ENCODE data around the gene DZIP3.

The DZIP3 gene

DNA sequence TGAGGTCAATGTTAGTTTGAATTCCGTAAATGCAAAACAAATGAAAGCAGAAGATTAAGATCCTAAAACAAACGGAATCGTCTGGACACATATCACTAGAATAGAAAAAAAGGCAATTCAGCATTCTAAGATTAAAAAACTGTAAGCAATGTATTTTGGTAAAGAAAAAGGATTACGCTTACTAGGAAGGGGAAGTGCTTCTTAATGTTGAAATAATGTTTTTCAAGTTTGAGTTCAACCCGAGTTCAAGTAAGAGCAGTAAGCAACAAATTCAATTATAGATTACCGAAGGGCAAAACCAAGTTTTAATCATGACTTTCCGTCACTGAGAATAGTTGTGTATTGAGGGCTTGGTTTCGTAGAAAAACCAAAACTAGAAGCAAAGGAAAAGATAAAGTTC lies 921 bp upstream of the DZIP3 start:
- peak overlapping the region; percentile 48 for H2AFZ ChIP-seq (ENCODE audit: low read depth, low read length)
- H3K9ac ChIP-seq (ENCODE audit: low read length): peak overlapping the region; percentile 73
- no peaks in the 10 kb centered on the region for H3K27me3 ChIP-seq (ENCODE audit: low read depth, low read length)
- peak overlapping the region; percentile 73 for H3K4me2 ChIP-seq (ENCODE audit: low read length)
- peaks cover 29% of the 10 kb centered on the region for H4K20me1 ChIP-seq (ENCODE audit: insufficient read depth, low read length)
- H3K27ac ChIP-seq (ENCODE audit: low read length): peak overlapping the region; percentile 72
- TF ChIP-seq, protein P1, sequence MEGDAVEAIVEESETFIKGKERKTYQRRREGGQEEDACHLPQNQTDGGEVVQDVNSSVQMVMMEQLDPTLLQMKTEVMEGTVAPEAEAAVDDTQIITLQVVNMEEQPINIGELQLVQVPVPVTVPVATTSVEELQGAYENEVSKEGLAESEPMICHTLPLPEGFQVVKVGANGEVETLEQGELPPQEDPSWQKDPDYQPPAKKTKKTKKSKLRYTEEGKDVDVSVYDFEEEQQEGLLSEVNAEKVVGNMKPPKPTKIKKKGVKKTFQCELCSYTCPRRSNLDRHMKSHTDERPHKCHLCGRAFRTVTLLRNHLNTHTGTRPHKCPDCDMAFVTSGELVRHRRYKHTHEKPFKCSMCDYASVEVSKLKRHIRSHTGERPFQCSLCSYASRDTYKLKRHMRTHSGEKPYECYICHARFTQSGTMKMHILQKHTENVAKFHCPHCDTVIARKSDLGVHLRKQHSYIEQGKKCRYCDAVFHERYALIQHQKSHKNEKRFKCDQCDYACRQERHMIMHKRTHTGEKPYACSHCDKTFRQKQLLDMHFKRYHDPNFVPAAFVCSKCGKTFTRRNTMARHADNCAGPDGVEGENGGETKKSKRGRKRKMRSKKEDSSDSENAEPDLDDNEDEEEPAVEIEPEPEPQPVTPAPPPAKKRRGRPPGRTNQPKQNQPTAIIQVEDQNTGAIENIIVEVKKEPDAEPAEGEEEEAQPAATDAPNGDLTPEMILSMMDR (IDR thresholded peaks at IDR 0.05; ENCODE audit: low read depth, low read length): no peak
- no peak for TF ChIP-seq EZH2phosphoT487 (IDR thresholded peaks at IDR 0.05; ENCODE audit: low read depth)
- peak overlapping the region; percentile 88 for H3K4me3 ChIP-seq (ENCODE audit: low read length)
- H3K9me3 ChIP-seq (ENCODE audit: insufficient read depth, low read length): no peaks in the 10 kb centered on the region
- H3K36me3 ChIP-seq (replicated peaks; ENCODE audit: low read depth, low read length): peaks cover 24% of the 10 kb centered on the region
- peaks cover 54% of the 10 kb centered on the region for H3K79me2 ChIP-seq (ENCODE audit: low read length)
- H3K4me1 ChIP-seq (ENCODE audit: low read length): peaks cover 15% of the 10 kb centered on the region

DNA sequence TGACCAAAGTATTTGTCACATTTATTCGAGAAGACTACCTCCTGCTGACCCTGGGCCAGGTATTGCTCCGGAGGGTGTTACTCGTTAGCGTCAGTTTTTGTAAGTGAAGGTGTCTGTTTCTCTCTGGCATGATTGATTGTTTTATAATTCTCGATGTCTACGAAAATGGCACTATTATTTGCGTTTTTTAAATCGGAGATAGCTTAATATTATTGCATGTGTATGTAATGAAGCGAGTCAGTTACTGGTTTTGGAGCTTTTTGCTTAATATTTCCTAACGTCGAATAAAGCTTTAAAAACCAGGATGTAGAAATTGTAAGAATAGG lies 439 bp downstream of the DZIP3 start:
- TF ChIP-seq, protein P1 (IDR thresholded peaks at IDR 0.05; ENCODE audit: low read depth, low read length): 0 out of 2 replicates have a peak, but pooled peaks have one; percentile 9
- TF ChIP-seq EZH2phosphoT487 (IDR thresholded peaks at IDR 0.05; ENCODE audit: low read depth): no peak
- Histone ChIP-seq H3K36me3 (replicated peaks; ENCODE audit: low read depth, low read length) (peaks cover 10% of the 10 kb centered on the region), H3K4me1 (ENCODE audit: low read length) (peaks cover 15% of the 10 kb centered on the region), H3K4me2 (ENCODE audit: low read length) (peak overlapping the region; percentile 73), H3K27me3 (ENCODE audit: low read depth, low read length) (no peaks in the 10 kb centered on the region), H2AFZ (ENCODE audit: low read depth, low read length) (peak overlapping the region; percentile 48), H3K27ac (ENCODE audit: low read length) (peak overlapping the region; percentile 72), H3K79me2 (ENCODE audit: low read length) (peaks cover 49% of the 10 kb centered on the region), H3K4me3 (ENCODE audit: low read length) (peak overlapping the region; percentile 88), H3K9me3 (ENCODE audit: insufficient read depth, low read length) (no peaks in the 10 kb centered on the region), H4K20me1 (ENCODE audit: insufficient read depth, low read length) (peaks cover 24% of the 10 kb centered on the region), H3K9ac (ENCODE audit: low read length) (peak overlapping the region; percentile 73)

DNA sequence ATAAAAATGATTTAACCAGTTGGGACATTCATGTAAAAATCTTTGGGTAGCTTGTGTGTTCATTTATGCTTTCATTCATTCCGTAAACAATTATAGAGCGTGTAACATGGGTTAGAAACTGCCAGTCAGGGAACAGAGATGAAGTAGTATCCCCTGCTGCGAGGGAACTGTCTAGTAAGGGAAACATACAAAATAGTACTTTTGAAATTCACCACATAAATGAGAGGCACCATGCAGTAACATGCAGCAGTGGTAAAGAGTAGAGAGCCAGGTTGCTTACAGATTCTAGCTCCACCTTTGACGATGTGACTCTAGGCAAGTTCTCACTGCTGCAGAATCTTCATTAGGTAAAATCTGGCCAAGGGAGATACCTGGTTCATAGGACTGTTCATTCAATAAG lies 938 bp downstream of the DZIP3 start:
- peak overlapping the region; percentile 88 for H3K4me3 ChIP-seq (ENCODE audit: low read length)
- H3K9me3 ChIP-seq (ENCODE audit: insufficient read depth, low read length): no peaks in the 10 kb centered on the region
- TF ChIP-seq, protein P1 (IDR thresholded peaks at IDR 0.05; ENCODE audit: low read depth, low read length): no peak
- TF ChIP-seq EZH2phosphoT487 (IDR thresholded peaks at IDR 0.05; ENCODE audit: low read depth): no peak
- peak overlapping the region; percentile 73 for H3K4me2 ChIP-seq (ENCODE audit: low read length)
- peaks cover 19% of the 10 kb centered on the region for H4K20me1 ChIP-seq (ENCODE audit: insufficient read depth, low read length)
- no peaks in the 10 kb centered on the region for H3K27me3 ChIP-seq (ENCODE audit: low read depth, low read length)
- H3K9ac ChIP-seq (ENCODE audit: low read length): peak overlapping the region; percentile 73
- H3K27ac ChIP-seq (ENCODE audit: low read length): no peak overlapping the region
- H2AFZ ChIP-seq (ENCODE audit: low read depth, low read length): peak overlapping the region; percentile 48; the same call in 1 of the 2 replicates
- H3K79me2 ChIP-seq (ENCODE audit: low read length): peaks cover 47% of the 10 kb centered on the region
- peaks cover 6% of the 10 kb centered on the region for H3K36me3 ChIP-seq (replicated peaks; ENCODE audit: low read depth, low read length)
- H3K4me1 ChIP-seq (ENCODE audit: low read length): peaks cover 15% of the 10 kb centered on the region

DNA sequence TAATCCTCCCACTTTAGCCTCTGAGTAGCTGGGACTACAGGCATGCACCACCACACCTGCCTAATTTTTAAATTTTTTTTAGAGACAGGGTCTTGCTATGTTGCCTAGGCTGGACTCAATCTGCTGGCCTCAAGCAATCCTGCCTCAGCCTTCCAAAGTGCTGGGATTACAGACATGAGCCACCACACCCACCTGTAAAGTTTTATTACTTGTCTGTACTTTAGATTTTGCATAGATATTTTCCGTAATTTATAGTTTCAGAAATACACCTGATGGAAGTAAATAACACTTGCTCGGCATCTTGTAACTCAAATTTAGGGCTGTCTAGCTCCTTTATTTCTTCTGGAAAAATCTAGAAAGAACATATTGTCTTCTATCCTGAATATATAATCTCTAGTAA lies 5.8 kb downstream of the DZIP3 start:
- Histone ChIP-seq H4K20me1 (ENCODE audit: insufficient read depth, low read length) (no peaks in the 10 kb centered on the region), H3K36me3 (replicated peaks; ENCODE audit: low read depth, low read length) (no peaks in the 10 kb centered on the region), H2AFZ (ENCODE audit: low read depth, low read length) (no peak overlapping the region), H3K27ac (ENCODE audit: low read length) (no peak overlapping the region), H3K27me3 (ENCODE audit: low read depth, low read length) (no peaks in the 10 kb centered on the region), H3K4me3 (ENCODE audit: low read length) (no peak overlapping the region), H3K4me2 (ENCODE audit: low read length) (no peak overlapping the region), H3K79me2 (ENCODE audit: low read length) (peaks cover 3% of the 10 kb centered on the region; the same call in 1 of the 2 replicates), H3K9me3 (ENCODE audit: insufficient read depth, low read length) (no peaks in the 10 kb centered on the region), H3K9ac (ENCODE audit: low read length) (no peak overlapping the region), H3K4me1 (ENCODE audit: low read length) (peaks cover 17% of the 10 kb centered on the region; the same call in 1 of the 2 replicates)
- no peak for TF ChIP-seq EZH2phosphoT487 (IDR thresholded peaks at IDR 0.05; ENCODE audit: low read depth)
- TF ChIP-seq, protein P1 (IDR thresholded peaks at IDR 0.05; ENCODE audit: low read depth, low read length): no peak

Data from OCI-LY3 (cell line).